GM12874 (cell line): ENCODE data around the gene ATP2B2.

Experiments used
- CTCF ChIP-seq: IDR thresholded peaks from 2 replicates; pipeline ENCODE4 v1.5.1; 2011; ENCODE audit warnings: low read depth, mild to moderate bottlenecking, control low read depth, low read length, moderate library complexity; ENCODE audit not compliant: insufficient read depth

The ATP2B2 gene

GRCh38 chr3:10495003-10495402 is 10.4 kb downstream of the ATP2B2 start:
- TF ChIP-seq CTCF: no peak

GRCh38 chr3:10494180-10494579 is 11.2 kb downstream of the ATP2B2 start:
- no peak for TF ChIP-seq CTCF

GRCh38 chr3:10493202-10493589 is 12.2 kb downstream of the ATP2B2 start:
- TF ChIP-seq CTCF: no peak

GRCh38 chr3:10492364-10493201 is 12.8 kb downstream of the ATP2B2 start:
- TF ChIP-seq CTCF: no peak

- no peak for TF ChIP-seq CTCF
Measured at GRCh38 chr3:10489746-10490483, 15.5 kb downstream of the ATP2B2 start.

- TF ChIP-seq CTCF: no peak
Measured at GRCh38 chr3:10487988-10488633, 17.3 kb downstream of the ATP2B2 start.

GRCh38 chr3:10485806-10486205 is 19.6 kb downstream of the ATP2B2 start:
- no peak for TF ChIP-seq CTCF
